Tibial nerve (tissue), 4 donors: ENCODE data around the gene TMEM204.

Experiments
- EP300 ChIP-seq, 2 donors: sonication (generic); formaldehyde crosslinking; IDR thresholded peaks; one replicate each; pipeline ENCODE4 v1.6.1; 2017; ENCODE audit warnings: antibody characterized with exemption in 2 of 2, mild to moderate bottlenecking in 1 of 2
- POLR2A ChIP-seq, 2 donors: fragments of 450-650 bp; IDR thresholded peaks; one replicate each; pipeline ENCODE4 v1.6.1; 2017; ENCODE audit warnings: antibody characterized with exemption in 2 of 2, mild to moderate bottlenecking in 2 of 2, moderate library complexity in 2 of 2
- TF ChIP-seq, protein P1 (sequence below), 5 experiments: fragments of 200-600 bp in 3 of 5; fragments of 450-650 bp in 2 of 5; sonication (generic) in 3 of 5; IDR thresholded peaks; one replicate each; pipeline ENCODE4 v1.5.1; 2016 to 2019; ENCODE audit warnings: antibody characterized with exemption in 5 of 5, mild to moderate bottlenecking in 3 of 5, moderate library complexity in 2 of 5

DNA sequence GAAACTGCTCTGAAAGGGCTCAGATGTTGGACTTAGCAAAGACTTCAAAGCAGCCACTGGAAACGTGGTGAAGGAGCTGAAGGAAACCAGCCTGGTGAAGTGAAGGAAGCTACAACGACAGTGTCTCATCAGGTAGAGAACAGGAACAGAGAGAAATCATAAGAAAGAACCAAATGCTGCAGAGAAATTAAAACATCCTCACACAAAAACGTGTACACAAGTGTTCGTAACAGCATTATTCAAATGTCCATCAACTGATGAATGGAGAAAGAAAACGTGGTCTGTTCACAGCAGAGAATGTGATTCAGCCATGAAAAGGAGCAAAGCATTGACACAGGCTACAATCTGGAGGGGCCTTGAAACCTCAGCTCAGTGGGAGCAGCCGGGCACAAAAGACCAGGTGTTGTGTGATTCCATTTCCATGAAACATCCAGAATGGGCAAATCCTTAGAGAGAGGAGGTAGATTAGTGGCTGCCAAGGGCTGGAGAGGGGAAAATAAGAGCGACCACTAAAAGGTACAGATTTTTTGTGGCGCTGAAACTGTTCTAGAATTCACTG lies 51.5 kb downstream of the TMEM204 start:
- TF ChIP-seq, protein P1, sequence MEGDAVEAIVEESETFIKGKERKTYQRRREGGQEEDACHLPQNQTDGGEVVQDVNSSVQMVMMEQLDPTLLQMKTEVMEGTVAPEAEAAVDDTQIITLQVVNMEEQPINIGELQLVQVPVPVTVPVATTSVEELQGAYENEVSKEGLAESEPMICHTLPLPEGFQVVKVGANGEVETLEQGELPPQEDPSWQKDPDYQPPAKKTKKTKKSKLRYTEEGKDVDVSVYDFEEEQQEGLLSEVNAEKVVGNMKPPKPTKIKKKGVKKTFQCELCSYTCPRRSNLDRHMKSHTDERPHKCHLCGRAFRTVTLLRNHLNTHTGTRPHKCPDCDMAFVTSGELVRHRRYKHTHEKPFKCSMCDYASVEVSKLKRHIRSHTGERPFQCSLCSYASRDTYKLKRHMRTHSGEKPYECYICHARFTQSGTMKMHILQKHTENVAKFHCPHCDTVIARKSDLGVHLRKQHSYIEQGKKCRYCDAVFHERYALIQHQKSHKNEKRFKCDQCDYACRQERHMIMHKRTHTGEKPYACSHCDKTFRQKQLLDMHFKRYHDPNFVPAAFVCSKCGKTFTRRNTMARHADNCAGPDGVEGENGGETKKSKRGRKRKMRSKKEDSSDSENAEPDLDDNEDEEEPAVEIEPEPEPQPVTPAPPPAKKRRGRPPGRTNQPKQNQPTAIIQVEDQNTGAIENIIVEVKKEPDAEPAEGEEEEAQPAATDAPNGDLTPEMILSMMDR (IDR thresholded peaks at IDR 0.05): no peak
- TF ChIP-seq POLR2A (IDR thresholded peaks at IDR 0.05): no peak
- TF ChIP-seq EP300 (IDR thresholded peaks at IDR 0.05): no peak
